Gastroesophageal sphincter (tissue), 3 donors: Measurements from ENCODE around the gene CD1B.

ENCODE experiments used
- CTCF ChIP-seq, 4 experiments: fragments of 200-600 bp in 2 of 4; fragments of 450-650 bp in 2 of 4; sonication (generic) in 1 of 4; IDR thresholded peaks; one replicate each; pipeline ENCODE4 v1.5.1; 2017 to 2019; ENCODE audit warnings: antibody characterized with exemption in 4 of 4, mild to moderate bottlenecking in 2 of 4, moderate library complexity in 2 of 4
- EP300 ChIP-seq: sonication (generic); formaldehyde crosslinking; IDR thresholded peaks from one replicate; pipeline ENCODE4 v1.6.1; 2017; ENCODE audit warnings: antibody characterized with exemption, mild to moderate bottlenecking
- POLR2A ChIP-seq, 2 donors: fragments of 450-650 bp; IDR thresholded peaks; one replicate each; pipeline ENCODE4 v1.6.1; 2017; ENCODE audit warnings: antibody characterized with exemption in 2 of 2, mild to moderate bottlenecking in 2 of 2, moderate library complexity in 1 of 2
- POLR2AphosphoS5 ChIP-seq: sonication (generic); formaldehyde crosslinking; IDR thresholded peaks from one replicate; pipeline ENCODE4 v1.6.1; 2017; ENCODE audit warnings: antibody characterized with exemption

GRCh38 chr1:158354255-158354654 is 22.9 kb upstream of the CD1B start:
- TF ChIP-seq CTCF (IDR thresholded peaks at IDR 0.05), result no peak
- TF ChIP-seq POLR2A (IDR thresholded peaks at IDR 0.05), result no peak
- TF ChIP-seq POLR2AphosphoS5, result no peak
- TF ChIP-seq EP300, result no peak
